Stomach (tissue), 9 donors: ENCODE data around the gene CENPA. TPM values are rescaled to one million over a fixed set of nuclear protein-coding genes. Genes with fewer than 3 reads are reported as not detected.
"Not testable (repeated sequence)": the region's sequence is repeated elsewhere in the genome, so short reads cannot be mapped to it uniquely, and the experiment has no call there.

Experiments
- DNase-seq, 2 donors: peaks; one replicate each; pipeline versions ENCODE4 v3.0.0 to v3.0.0-alpha.2; 2013 to 2019
- H3K27ac ChIP-seq, 5 donors: fragments of 200-600 bp in 4 of 5; sonication (generic) in 4 of 5; one replicate each; pipeline ENCODE4 v1.5.1; 2013 to 2019; ENCODE audit warnings: mild to moderate bottlenecking in 1 of 5, moderate library complexity in 1 of 5
- H3K27me3 ChIP-seq, 3 donors: fragments of 200-600 bp; sonication (generic); one replicate each; pipeline ENCODE4 v1.5.1; 2017 to 2019; ENCODE audit warnings: mixed run types in 1 of 3
- H3K36me3 ChIP-seq, 4 donors: fragments of 200-600 bp; sonication (generic); 1 replicate in 3 of 4; 2 replicates in 1 of 4; pipeline ENCODE4 v1.5.1; 2016 to 2019
- H3K4me1 ChIP-seq, 4 donors: fragments of 200-600 bp; sonication (generic); one replicate each; pipeline ENCODE4 v1.5.1; 2016 to 2019
- H3K4me3 ChIP-seq, 4 donors: fragments of 200-600 bp; sonication (generic) in 3 of 4; one replicate each; pipeline ENCODE4 v1.5.1; 2016 to 2019; ENCODE audit warnings: mild to moderate bottlenecking in 1 of 4
- H3K9me3 ChIP-seq, 4 donors: fragments of 200-600 bp; sonication (generic); one replicate each; pipeline ENCODE4 v1.5.1; 2016 to 2019
- EP300 ChIP-seq: sonication (generic); formaldehyde crosslinking; IDR thresholded peaks from one replicate; pipeline ENCODE4 v1.6.1; 2017; ENCODE audit warnings: antibody characterized with exemption
- POLR2A ChIP-seq, 4 donors: fragments of 450-650 bp; IDR thresholded peaks; one replicate each; pipeline ENCODE4 v1.6.1; 2016; ENCODE audit warnings: antibody characterized with exemption in 4 of 4, control low read depth in 2 of 4, mild to moderate bottlenecking in 1 of 4, moderate library complexity in 1 of 4
- POLR2AphosphoS5 ChIP-seq, 3 donors: sonication (generic); formaldehyde crosslinking; IDR thresholded peaks; one replicate each; pipeline ENCODE4 v1.6.1; 2016; ENCODE audit warnings: antibody characterized with exemption in 3 of 3
- WGBS, 5 donors: extraction: QIAGEN DNeasy Blood & Tissue Kit in 3 of 5; methylation state at CpG; one replicate each; pipeline versions ENCODE4 v1.1.5 to v1.1.7; 2013 to 2018; 5-methylcytosine and 5-hydroxymethylcytosine counted together
- intact Hi-C: fragments of 100-400 bp; cut with DNase I; formaldehyde crosslinking; loops from one replicate; pipeline ENCODE4 v1.15.1; 2023; ENCODE audit warnings: low total_unique reads
- polyA plus RNA-seq, 3 donors: library from polyadenylated mRNA; stranded (reverse); fragments of 200-250 nt; gene quantifications; one replicate each; pipeline ENCODE4 v1.2.3, GENCODE V29; 2013
- total RNA-seq, 5 donors: library from RNA; depleted of rRNA; stranded (reverse); fragments of >200 nt; gene quantifications; one replicate each; pipeline versions ENCODE4 v1.1.0 to v1.2.3, GENCODE V29; 2014 to 2016
- TF ChIP-seq, protein P1 (sequence below), 7 experiments: fragments of 450-650 bp in 4 of 7; fragments of 200-600 bp in 3 of 7; sonication (generic) in 3 of 7; IDR thresholded peaks; one replicate each; pipeline ENCODE4 v1.5.1; 2016 to 2019; ENCODE audit warnings: antibody characterized with exemption in 7 of 7, control low read depth in 2 of 7, mild to moderate bottlenecking in 1 of 7
- donor health status: healthy with polysubstance abuse.
- donor health status: Bipolar disorder and iron deficiency.
- donor health status: healthy.

CENPA gene
- total and polyA plus RNA-seq, 8 donors, result 2.0 to 4.0 (median 2.7) TPM; not detected in 4

DNA sequence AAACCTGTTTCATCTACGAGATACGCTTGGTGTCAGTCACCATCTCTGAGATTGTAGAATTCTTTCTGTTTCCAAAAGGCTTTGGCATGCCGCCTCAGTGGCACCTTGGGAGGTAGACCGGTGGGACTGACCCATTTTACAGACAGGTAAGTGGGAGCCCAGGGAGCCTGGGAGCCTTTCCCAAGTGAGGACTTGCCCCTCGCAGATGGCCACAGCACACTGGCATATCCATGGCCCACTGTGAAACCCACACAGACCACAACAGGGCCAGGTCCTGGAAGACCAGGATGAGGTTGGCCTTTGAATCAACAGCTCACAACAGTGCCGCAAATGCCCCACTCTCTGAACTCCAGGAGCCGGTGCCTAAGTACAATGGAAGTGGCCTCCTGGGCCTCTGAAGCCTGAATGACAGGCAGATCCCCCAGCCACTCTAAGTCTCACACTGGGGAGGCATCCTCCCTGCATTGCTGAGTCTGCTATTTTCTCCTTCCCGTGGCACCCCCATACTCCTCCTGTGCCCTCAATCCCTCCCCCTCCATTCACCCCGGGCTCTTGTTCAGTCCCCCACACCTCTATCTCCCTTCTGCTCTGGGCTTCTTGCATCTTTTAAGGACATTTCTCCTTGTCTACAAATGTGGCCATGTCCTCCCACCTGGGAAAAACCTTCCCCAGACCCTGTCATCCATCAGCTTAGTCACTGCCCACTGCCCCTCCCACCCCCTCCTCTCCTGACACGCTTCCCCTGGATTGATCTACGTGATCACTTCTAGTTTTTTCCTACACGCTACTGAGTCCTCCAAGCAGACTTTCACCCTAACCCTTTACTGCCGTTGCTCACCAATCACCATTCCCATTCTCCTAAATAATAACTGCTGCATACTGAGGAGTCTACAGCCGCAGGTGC lies 26.2 kb downstream of the CENPA start:
- H3K27ac ChIP-seq, result no peak overlapping the region
- H3K27me3 ChIP-seq, result peaks cover 0 to 63% (median 0%) of the 10 kb centered on the region in 3 donors
- 70 to 76% (median 72%) methylated on average over 13 to 14 of the region's 14 CpGs for WGBS, 5 donors
- intact Hi-C loops, result no loop called here
- DNase-seq, result no peak
- TF ChIP-seq POLR2A (IDR thresholded peaks at IDR 0.05) (no peak), POLR2AphosphoS5 (IDR thresholded peaks at IDR 0.05) (no peak), EP300 (no peak)
- TF ChIP-seq, protein P1, sequence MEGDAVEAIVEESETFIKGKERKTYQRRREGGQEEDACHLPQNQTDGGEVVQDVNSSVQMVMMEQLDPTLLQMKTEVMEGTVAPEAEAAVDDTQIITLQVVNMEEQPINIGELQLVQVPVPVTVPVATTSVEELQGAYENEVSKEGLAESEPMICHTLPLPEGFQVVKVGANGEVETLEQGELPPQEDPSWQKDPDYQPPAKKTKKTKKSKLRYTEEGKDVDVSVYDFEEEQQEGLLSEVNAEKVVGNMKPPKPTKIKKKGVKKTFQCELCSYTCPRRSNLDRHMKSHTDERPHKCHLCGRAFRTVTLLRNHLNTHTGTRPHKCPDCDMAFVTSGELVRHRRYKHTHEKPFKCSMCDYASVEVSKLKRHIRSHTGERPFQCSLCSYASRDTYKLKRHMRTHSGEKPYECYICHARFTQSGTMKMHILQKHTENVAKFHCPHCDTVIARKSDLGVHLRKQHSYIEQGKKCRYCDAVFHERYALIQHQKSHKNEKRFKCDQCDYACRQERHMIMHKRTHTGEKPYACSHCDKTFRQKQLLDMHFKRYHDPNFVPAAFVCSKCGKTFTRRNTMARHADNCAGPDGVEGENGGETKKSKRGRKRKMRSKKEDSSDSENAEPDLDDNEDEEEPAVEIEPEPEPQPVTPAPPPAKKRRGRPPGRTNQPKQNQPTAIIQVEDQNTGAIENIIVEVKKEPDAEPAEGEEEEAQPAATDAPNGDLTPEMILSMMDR (IDR thresholded peaks at IDR 0.05), result no peak
- H3K36me3 ChIP-seq, result no peaks in the 10 kb centered on the region
- no peaks in the 10 kb centered on the region for H3K4me1 ChIP-seq
- H3K9me3 ChIP-seq, result no peaks in the 10 kb centered on the region
- H3K4me3 ChIP-seq, result no peak overlapping the region

DNA sequence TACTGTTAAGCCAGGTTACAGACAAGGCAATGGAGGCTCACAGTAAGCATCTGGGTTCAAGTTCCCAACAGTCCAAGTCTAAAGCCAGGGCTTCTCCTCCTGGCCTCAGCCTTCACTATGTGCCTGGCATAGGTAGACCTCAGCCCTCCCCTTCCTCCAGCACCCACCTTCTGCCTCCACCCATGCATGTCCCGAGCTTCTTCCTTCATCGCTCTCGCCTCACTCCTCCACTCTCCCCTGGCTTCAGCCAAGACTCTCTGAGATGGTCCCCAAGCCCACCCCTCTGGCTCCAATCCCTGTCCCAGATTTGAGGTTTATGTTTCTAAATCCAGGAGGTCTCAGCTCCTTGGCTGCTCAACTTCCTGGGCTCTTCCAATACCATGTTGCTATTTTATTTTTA lies 26.9 kb downstream of the CENPA start:
- 88 to 98% (median 93%) methylated on average over 3 of the region's 3 CpGs for WGBS, 5 donors
- H3K4me1 ChIP-seq, result no peaks in the 10 kb centered on the region
- H3K27me3 ChIP-seq, result peaks cover 0 to 69% (median 0%) of the 10 kb centered on the region in 3 donors
- no peaks in the 10 kb centered on the region for H3K36me3 ChIP-seq
- no peak for DNase-seq
- TF ChIP-seq, protein P1 (IDR thresholded peaks at IDR 0.05), result no peak
- TF ChIP-seq POLR2AphosphoS5 (IDR thresholded peaks at IDR 0.05) (no peak), POLR2A (IDR thresholded peaks at IDR 0.05) (no peak), EP300 (no peak)
- no peaks in the 10 kb centered on the region for H3K9me3 ChIP-seq
- intact Hi-C loops, result no loop called here
- H3K27ac ChIP-seq, result no peak overlapping the region
- H3K4me3 ChIP-seq, result no peak overlapping the region

GRCh38 chr2:26814072-26814765 lies 28.4 kb downstream of the CENPA start:
- H3K36me3 ChIP-seq, H3K9me3 ChIP-seq, intact Hi-C loops, H3K4me1 ChIP-seq, H3K27ac ChIP-seq, DNase-seq, H3K4me3 ChIP-seq: not testable (repeated sequence)
- H3K27me3 ChIP-seq, result peaks cover 0 to 74% (median 0%) of the 10 kb centered on the region in 3 donors
- 86 to 95% (median 92%) methylated on average over 29 to 52 of the region's 52 CpGs for WGBS, 5 donors

GRCh38 chr2:26816893-26817292 lies 31.0 kb downstream of the CENPA start:
- Histone ChIP-seq H3K9me3 (no peaks in the 10 kb centered on the region), H3K36me3 (no peaks in the 10 kb centered on the region), H3K4me1 (no peaks in the 10 kb centered on the region), H3K27ac (no peak overlapping the region), H3K27me3 (peaks cover 0 to 68% (median 0%) of the 10 kb centered on the region in 3 donors), H3K4me3 (no peak overlapping the region)
- WGBS, 5 donors, result 34 to 44% (median 40%) methylated on average over 3 of the region's 3 CpGs
- DNase-seq, result no peak
- intact Hi-C loops, result no loop called here
- TF ChIP-seq POLR2A (IDR thresholded peaks at IDR 0.05) (no peak), POLR2AphosphoS5 (IDR thresholded peaks at IDR 0.05) (no peak), EP300 (no peak)
- TF ChIP-seq, protein P1 (IDR thresholded peaks at IDR 0.05), result no peak
